Retinal pigment epithelial cell (primary cell): ENCODE results near the gene PHF20.

Source experiments
- DNase-seq: peaks from one replicate; pipeline ENCODE4 v3.0.0-alpha.2; 2010; ENCODE audit warnings: low read depth
- H3K4me3 ChIP-seq: 2 replicates; pipeline ENCODE4 v1.5.1; 2011; ENCODE audit warnings: mild to moderate bottlenecking, low read length, control low read depth, moderate library complexity
- TF ChIP-seq, protein P1 (sequence below): conservative IDR thresholded peaks from 2 replicates; pipeline ENCODE4 v1.5.1; 2011; ENCODE audit warnings: low read depth, low read length, control low read depth, inconsistent platforms

The PHF20 gene

DNA sequence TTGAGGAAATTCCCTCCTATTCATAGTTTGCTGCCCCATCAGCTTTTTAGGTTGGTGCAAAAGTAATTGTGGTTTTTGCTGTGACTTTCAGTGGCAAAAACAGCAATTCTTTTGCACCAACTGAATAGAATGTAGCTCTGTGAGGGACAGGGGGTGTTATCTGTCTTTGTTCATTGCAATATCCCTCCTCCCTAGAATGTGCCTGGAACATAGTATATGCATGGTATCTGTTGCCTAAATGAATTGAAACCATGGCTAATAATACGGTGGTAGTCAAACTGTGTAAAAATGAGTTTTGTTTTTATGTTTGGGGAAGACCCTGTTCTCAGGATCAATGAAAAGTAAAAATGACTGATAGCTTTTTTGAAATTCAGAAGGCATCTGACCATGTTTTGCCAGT, 137.4 kb downstream of the PHF20 start:
- DNase-seq, result no peak
- TF ChIP-seq, protein P1, sequence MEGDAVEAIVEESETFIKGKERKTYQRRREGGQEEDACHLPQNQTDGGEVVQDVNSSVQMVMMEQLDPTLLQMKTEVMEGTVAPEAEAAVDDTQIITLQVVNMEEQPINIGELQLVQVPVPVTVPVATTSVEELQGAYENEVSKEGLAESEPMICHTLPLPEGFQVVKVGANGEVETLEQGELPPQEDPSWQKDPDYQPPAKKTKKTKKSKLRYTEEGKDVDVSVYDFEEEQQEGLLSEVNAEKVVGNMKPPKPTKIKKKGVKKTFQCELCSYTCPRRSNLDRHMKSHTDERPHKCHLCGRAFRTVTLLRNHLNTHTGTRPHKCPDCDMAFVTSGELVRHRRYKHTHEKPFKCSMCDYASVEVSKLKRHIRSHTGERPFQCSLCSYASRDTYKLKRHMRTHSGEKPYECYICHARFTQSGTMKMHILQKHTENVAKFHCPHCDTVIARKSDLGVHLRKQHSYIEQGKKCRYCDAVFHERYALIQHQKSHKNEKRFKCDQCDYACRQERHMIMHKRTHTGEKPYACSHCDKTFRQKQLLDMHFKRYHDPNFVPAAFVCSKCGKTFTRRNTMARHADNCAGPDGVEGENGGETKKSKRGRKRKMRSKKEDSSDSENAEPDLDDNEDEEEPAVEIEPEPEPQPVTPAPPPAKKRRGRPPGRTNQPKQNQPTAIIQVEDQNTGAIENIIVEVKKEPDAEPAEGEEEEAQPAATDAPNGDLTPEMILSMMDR, result no peak
- H3K4me3 ChIP-seq, result no peak overlapping the region

DNA sequence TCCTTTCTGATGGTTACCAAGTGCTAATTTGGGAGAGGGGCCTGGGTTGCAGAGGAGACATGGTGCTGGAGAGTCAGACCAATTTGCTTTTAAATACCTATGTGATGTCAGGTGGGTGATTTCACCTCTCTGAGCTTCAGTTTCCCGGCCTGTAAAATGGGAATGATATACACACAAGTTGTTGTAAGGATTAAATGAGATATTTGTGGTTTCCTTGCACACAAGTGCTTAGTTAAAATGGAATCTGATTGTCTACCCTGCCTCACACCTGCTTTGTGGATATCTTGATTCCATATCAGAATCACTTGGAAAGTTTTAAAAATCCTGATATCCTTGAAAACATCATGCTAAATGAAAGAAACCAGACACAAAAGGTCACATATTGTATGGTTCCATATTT, 138.0 kb downstream of the PHF20 start:
- DNase-seq, result no peak
- TF ChIP-seq, protein P1, result no peak

DNA sequence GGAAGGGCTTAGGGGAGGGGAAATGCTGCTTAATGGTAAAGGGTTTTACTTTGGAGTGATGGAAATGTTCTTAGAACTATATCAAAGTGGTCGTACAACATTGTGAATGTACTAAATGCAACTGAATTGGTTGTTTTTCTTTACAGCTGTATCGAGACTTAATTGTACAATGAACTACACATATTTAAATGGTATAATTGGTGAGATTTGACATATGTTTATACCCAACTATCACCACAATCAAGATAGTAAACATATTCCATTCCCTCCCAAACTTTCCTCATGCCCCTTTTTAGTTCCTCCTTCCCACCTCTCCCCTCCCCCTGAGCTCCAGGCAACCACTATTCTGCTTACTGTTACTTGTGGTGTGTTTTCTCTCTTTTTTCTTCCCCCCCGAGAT, 138.4 kb downstream of the PHF20 start:
- DNase-seq, result no peak
- no peak overlapping the region for H3K4me3 ChIP-seq
- TF ChIP-seq, protein P1, result no peak

More for the DNA sequence above, 138.0 kb downstream of the PHF20 start:
- no peak overlapping the region for H3K4me3 ChIP-seq

DNA sequence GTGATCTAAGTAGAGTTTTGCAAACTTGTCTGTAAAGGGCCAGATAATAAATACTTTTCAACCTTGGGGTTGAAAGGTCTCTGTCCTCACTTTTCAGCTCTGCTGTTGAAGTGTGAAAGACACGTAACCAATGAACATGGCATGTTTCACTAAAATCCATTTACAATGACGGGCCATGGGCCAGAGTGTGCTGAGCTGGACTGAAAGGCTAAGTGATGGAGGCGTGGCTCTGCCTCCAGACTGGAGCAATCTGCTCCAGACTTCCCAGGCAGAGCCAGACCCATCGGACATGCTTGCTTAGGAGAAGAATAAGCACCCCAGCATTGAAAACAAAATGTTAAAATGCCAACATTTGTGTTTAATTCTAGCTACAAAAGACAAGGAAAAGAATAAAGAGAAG, 141.1 kb downstream of the PHF20 start:
- TF ChIP-seq, protein P1, result no peak
- H3K4me3 ChIP-seq, result no peak overlapping the region
- no peak for DNase-seq

DNA sequence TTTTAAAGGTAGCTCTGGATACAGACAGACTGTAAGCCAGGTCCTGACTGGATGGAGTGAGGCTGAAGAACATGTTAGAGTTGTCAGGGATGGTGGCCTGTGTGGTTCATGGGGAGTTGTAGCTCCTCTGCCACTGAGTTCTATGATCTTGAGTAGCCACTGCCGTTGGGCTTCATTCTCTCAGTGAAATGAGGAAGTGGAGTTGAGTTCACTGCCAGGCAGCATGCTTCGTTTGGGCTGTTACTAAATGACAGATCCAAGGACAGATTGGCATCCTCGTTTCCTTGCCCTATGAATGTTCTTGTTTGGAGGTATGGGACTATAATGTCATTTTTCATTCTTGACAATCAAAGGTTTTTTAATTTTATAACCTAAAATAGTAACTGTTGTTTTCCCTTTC, 145.3 kb downstream of the PHF20 start:
- no peak overlapping the region for H3K4me3 ChIP-seq
- TF ChIP-seq, protein P1, result no peak
- no peak for DNase-seq

DNA sequence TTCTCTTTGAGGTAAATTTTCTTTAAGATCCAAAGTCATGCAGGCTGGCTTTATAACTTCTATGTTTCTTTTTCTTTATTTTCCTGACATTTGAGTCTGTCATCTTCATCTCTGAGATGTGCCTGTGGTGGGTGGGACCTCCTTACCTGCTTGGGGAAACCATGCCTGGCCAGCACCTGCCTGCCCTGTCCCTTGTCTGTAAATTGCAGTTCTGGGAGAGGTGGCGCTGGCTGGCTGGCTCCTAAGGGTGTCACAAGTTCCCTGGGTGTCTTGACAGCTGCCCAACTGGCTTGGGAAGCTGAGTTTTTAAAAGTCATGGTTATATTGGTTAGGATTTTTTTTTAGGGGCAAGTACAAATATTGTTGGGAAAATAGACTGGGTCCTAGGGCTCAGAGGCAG, 146.2 kb downstream of the PHF20 start:
- TF ChIP-seq, protein P1, result no peak
- no peak overlapping the region for H3K4me3 ChIP-seq
- no peak for DNase-seq

DNA sequence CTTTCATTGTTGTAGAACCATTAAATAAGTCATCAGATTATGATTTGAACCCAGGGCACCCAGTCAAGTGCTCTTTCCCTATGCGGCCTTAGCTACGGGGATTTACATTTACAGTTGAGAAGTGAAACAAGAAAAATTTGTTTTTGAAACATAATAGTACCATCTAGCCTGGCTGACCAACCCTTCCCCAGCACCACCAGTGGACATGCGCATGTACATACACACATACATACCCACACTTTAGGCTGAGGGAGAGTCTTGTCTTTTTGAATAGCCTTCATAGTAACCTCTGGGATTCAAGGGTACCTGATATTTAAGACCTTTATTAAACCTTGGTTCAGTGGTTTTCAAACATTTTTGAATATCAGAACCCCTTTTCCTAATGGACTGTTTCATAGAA, 148.7 kb downstream of the PHF20 start:
- DNase-seq, result no peak

More for the DNA sequence above, 148.7 kb downstream of the PHF20 start:
- no peak overlapping the region for H3K4me3 ChIP-seq
- TF ChIP-seq, protein P1, result no peak
